NCI-H1105 (cell line): Measurements from ENCODE around the gene CYP27B1.

Source experiments
- DNase-seq: peaks from one replicate; lab custom pipeline; 2025; lab: John Stamatoyannopoulos, UW

The CYP27B1 gene

DNA sequence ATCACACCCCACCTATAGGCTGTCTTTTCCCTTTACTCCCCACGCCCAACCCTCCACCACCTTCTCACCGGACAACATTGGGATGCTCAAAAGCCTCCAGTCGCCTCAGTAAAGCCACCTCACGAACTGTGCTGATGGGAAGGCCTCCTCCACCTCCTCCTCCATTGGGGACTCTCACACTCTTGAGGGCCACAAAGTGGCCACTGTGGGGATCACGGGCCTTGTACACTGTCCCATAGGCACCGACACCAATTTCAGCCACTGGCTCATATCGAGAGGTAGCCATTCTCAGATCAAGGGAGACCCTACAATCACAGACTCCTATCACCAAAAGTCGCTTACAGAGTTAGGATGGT, 15.5 kb downstream of the CYP27B1 start:
- no peak for DNase-seq

DNA sequence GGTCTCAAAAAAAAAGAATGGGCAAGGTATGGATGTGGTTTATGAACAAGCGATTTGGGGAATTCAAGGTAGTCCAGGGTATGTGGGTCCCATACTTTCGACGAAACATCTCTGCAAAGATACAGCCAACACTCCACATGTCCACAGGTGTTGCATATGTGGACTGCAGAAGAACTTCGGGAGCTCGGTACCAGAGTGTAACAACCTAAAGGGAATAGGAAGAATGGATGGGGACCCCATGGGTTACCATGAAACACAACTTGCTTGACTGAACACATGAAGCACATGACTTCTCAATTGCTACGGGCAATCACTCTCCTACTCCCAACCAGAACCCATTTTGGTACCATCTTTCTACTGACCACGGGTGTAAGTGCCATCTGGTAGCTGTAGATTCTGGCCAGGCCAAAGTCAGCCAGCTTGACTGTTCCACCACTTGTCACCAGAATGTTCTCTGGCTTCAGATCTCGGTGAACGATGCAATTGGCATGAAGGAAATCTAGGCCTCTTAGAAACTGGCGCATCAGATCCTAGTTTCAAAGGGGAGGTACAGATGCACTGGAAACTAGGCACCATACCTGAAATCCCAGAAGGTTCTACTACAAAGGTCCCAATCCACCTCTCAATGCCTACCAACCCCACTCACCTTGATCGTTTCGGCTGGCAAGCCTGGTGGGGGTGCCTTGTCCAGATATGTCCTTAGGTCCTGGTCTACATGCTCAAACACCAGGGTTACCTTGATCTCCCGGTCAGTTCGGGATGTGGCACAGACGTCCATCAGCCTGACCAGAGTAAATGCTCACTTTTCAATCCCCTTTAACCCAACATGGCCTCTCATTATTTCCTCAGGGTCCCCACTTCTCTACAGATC, 16.1 kb downstream of the CYP27B1 start:
- no peak for DNase-seq

DNA sequence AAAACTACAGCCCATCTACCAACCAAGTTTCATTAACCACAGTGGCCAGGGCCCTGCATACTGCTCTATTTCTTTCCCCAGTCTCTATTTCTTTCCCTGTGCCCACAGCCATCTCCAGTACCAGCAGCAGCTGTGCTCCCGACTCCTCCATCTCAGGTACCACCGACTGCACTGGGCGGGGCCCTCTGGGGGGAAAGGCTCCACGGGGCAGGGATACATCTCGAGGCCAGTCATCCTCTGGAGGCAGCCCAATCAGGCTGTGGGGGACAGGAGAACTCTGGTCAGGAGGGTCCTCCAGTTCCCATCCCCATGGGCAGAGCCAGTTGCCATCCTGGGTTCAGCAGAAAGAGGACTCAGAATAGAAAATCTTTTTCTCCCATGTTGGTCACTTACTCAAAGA, 17.8 kb downstream of the CYP27B1 start:
- DNase-seq = no peak

DNA sequence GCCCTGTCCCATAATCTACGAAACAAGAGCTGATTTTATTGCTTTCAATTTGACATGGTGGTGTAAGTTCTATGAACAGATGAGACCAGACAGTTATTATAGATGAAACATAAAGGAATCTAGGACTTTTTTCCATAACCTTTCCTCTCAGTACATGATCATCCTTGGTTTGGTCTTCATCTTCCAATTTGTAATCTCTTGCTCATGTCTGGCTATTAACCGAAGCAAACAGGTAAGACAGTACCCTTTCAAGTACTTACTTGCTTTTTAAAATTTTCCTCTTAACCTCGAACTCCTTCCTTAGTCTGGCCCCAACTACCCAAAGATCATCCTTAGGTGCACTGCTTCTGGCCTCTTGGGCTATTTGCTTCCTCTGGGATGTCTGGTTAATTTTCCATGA, 20.9 kb downstream of the CYP27B1 start:
- DNase-seq = no peak

DNA sequence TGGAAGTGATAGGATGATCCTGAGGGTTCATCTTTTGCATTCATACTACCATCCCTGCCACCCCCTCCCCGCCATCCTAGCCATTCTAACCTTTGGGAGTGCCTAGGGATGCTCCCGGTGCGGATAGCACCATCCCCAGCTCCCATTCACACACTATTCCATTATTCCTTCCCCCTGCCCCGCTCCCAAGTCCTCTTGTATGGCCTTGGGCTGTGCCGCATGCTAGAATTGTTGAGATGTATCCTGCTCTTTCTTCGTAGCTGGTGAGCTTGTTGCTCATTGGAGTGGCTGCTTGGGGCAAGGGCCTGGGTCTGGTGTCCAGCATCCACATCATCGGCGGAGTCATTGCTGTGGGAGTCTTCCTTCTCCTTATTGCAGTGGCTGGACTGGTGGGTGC, 21.4 kb downstream of the CYP27B1 start:
- DNase-seq = no peak

DNA sequence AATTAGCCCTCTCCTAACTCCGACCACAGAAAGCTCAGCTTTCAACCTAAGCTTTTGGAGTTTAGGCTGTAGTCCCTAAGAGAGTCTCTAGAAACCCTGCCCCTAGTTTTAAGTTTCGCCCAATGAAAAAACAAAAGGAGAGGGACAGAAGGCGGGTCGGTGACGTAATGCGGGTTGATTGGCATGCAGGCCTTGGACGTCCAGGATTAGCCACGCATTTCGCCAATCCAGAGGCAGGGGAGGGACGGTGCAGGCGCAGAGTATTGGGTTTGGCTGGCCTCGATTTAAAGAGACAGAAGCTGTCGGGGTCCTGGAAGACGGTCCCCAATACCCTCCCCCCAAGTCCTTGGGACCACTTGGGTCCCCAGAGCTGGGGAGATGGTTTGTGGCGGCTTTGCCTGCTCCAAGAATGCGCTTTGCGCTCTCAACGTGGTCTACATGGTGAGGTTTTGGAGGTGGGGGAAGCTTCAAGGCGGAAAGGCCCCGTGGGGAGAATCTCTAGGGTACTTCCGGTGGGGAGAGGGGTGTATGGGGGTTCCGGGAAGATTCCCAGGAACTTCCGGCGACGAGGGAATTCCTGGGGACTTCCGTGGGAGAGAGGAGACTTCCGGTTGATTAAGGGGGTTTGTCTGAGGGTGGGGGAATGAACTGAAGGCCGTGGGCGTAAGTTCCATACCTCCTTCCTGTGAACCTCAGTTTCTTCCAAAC, 21.9 kb downstream of the CYP27B1 start, which contains the start of gene TSPAN31:
Gene TSPAN31 (plus strand): TSS at position 263 of the 708 bp plus-strand sequence. CDS start 116 bp downstream, at position 379.
- DNase-seq = peak; percentile 89

DNA sequence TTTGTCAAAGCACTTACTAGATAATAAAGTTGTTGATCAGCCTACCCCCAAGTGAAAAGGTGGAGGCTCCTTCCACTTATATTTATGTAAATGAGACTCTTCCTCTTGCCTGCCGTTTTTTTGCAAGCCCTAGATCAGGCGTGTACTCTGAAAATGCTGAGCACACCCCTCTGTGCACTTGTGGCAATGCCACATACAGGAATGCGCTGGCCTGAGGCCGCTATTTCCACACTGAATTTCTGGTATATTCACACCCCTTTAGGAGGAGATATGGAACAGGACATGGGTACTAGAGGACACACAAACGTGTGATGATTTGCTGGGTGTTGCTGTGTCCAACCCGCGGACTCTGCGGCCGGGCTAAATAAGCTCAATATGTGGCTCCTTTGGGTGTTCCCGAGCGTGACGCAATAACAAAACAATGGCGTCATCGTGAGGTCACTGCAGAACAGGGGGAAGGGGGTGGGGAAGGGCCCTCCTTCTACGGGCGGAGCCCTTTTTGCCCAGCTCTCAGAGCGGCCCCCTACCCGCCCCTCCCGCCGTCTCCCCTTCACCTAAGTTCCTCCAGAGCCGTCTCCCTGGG, 22.6 kb downstream of the CYP27B1 start:
- no peak for DNase-seq

DNA sequence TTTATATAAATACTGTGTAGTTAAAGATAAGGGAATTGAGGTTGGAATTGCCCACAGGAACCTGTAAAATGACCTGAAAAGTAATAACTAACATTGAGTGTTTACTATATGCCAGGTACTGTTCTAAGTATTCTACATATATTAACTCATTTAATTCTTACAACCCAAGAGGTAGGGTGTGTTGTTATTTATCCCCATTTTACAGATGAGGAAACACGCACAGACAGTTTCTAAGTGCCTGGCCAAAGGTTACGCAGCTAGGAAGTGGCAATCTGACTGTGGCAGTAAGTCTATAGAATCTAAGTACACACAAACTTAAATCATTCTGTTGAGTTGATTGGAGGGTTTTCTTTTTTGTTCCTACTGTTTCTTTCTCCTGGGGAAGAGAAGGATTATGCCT, 23.1 kb downstream of the CYP27B1 start:
- DNase-seq = no peak

DNA sequence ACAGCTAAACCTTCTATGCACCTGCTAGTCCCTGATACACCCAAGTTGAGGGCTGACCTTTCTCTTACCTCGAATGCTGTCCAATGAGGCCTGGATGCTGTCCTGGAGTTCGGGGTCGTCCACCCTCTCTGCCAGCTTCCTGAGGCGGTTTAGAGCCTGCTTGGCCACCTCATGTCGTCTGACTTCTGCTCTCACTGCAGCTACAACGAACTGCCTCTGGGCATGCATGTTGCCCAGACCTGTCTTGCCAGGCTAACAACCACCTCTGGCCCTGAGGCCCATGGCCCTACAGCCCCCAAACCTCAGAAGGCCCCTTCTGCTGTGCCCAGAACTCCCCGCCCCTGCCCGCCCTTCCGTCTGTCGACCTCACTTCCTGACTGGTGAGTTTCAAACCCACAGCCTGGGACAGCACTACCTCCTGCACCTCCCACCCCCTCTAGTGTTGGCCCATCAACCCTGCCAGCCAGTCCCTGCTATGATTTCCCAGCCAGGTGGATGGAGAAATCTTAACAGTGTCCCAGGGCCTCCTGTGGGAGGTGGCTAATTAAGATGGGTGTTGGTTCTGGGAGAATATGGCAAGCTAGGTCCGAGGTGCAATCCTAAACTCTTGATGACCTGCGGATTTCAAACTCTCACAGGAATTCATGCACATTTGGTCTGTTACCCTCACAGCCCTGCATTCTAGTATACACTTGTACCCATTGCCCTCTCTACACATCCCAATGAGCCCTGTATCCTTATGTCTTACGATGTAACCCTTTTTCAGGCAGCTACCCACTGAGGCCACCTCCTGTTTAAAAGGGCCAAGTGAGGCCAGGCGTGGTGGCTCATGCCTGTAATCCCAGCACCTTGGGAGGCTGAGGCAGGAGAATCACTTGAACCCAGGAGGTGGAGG, 24.8 kb downstream of the CYP27B1 start:
- no peak for DNase-seq

DNA sequence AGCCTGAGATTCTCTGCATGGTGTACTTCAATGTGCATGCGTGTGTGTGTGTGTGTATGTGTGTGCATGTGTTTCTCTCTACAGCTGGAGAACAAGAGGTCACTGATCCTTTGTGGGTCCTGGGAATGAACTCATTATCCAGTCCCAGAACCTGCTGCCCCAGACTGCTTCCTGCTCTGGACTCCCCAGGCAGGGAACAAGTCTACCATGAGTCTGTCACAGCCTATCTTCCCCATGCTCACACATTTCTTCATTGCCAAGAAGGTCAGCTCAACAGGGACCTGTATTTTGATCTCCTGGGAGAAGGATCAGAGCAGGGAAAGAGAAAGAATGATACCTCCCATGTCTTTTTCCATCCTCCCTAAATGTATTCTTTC, 25.5 kb downstream of the CYP27B1 start:
- DNase-seq = no peak

DNA sequence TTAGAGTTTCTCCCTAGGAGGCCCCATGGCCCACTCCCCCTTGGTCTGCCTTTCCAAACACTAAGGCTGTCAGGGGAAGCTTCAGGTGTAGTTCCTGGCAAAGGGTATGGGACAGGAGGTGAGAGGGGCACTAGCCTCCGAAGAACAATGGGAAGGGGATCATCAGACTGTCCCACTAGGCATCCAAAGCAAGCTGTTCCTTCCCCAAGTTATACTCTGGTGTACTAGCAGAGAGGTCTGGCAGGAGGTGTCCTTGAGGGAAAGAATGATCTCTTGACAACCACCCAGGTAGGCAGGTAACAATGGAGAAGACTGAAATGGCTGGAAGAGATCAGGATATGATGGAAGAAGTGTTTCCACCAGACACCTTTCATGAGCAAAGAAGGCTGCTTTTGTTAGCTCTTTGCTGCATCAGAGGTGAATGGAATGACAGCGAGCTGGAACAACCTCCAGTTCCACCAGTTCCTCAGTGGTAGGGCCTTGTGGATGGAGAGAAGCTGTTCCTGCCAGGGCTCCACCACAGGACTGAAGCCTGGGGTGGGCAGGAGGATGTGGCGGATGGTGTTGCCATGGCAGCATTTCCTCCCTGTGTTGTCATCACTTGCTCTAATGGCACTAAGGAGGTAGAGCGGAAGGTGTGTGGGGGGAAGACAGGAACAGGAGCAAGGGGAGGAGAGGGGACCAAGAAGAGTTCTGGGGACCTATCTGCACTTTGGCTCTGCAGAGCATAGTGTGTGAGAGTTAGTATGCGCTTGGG, 26.0 kb downstream of the CYP27B1 start:
- no peak for DNase-seq

- DNase-seq = no peak
Measured at GRCh38 chr12:57739914-57740538, 26.9 kb downstream of the CYP27B1 start.

DNA sequence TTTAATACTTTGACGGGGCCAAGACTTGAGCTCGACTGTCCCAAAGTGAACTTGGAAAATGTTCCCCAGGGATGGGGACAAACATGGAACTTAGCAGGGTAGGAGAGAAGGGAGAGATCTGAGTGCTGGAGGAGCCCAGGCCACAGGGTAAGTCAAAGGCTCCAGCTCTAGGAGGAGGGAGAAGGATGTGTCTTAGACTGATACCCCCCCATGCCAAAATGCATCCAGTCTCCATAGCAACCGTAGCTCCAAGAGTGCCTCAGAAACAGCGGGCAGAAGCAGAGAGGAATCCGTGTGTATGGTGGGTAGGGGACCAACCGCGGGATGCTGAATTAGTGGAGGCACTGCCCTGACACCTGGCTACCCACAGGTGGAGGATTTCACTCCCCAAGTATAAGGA, 27.5 kb downstream of the CYP27B1 start:
- no peak for DNase-seq

- peak; percentile 35 for DNase-seq
Measured at GRCh38 chr12:57738661-57739237, 28.1 kb downstream of the CYP27B1 start, which contains the start of gene AGAP2. Gene AGAP2, minus strand, starts transcription at chr12:57738742. Its CDS starts 496 bp downstream, at chr12:57738246.

GRCh38 chr12:57737467-57738460, 29.1 kb downstream of the CYP27B1 start:
- no peak for DNase-seq

- no peak for DNase-seq
Measured at GRCh38 chr12:57736741-57737466, 30.0 kb downstream of the CYP27B1 start.

GRCh38 chr12:57735952-57736740, 30.7 kb downstream of the CYP27B1 start:
- DNase-seq = no peak
